ENCODE data around the gene CABP1. TPM values are rescaled to one million over a fixed set of nuclear protein-coding genes. Genes with fewer than 3 reads are reported as not detected.

CABP1 gene
- total and polyA plus RNA-seq, 4 donors: 3.5 to 30.2 (median 16.5) TPM

DNA sequence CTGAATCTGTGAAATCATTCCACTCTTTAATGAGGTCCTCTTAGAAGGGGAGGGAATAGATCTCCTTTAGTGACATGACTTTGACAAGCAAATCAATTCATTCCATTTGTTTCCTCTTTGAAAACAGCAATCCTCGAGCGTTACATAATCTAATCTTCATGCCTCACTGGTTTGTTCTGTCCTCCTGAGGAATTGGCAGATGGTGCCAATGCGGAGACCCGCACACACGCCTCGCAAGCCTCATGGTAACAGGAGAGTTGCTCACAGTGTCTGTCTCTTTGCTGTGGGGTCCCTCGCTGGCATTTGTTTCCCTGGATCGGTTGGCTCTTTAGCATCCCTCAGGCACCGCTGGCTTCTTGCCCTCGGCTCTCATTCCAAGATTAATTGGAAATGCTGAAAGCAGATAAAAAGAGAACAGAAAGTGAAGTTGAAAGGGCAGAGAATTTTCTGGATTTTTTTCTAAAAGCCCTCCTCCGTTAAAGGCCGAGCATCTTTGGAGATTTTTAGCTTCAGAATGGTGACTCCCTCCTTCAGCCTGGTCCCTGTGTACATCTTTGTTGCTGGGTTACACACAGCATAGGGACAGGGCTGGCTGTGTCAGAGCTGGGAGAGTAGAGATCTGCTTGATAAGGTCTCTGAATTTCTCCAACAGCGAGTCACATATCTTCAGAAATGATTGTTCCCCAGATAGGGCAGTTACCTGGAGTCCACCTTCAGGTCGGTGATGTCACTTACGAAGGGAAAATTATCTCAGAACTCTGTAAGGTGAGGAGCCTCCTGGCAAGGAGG is 10.1 kb upstream of the CABP1 start:
- H3K4me3 ChIP-seq (ENCODE audit: low read depth, low read length): no peak overlapping the region
- H3K9me3 ChIP-seq (ENCODE audit: control insufficient read depth, insufficient read depth, low read length): no peaks in the 10 kb centered on the region
- no peaks in the 10 kb centered on the region for H3K27me3 ChIP-seq (ENCODE audit: control insufficient read depth, insufficient read depth, low read length)
- no peaks in the 10 kb centered on the region for H3K36me3 ChIP-seq (ENCODE audit: control insufficient read depth, insufficient read depth, low read length)
- peak in 5 of 6 donors; percentile 24 to 93 (median 65) for DNase-seq (ENCODE audit: low read depth in 4 of 6, low spot score in 6 of 6)
- H3K27ac ChIP-seq (ENCODE audit: low read depth, low read length): no peak overlapping the region
- peaks cover 18% of the 10 kb centered on the region for H3K4me1 ChIP-seq (ENCODE audit: control insufficient read depth, insufficient read depth, low read length)
- WGBS (ENCODE audit: insufficient coverage): 28% methylated on average over 15 of the region's 15 CpGs

DNA sequence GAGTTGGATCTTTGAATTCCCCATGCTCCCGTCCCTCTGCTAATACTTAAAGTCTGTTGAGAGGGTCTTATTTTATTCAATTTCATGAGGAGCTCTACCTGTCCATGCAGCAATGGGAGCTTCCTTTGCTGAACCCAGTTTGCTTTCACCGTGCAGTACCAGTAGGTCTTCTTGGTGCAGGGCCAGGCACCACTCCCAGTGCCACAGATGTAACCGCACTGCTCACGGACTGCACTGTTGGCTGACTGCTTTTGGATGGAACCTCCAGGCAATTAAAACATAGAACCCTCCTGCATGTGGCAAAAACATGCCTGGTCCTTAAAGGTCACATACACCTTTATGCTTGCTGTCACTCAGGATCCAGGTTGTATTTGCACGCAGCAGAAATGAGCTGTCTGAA is 9.3 kb upstream of the CABP1 start:
- H3K4me3 ChIP-seq (ENCODE audit: low read depth, low read length): no peak overlapping the region
- no peaks in the 10 kb centered on the region for H3K9me3 ChIP-seq (ENCODE audit: control insufficient read depth, insufficient read depth, low read length)
- WGBS (ENCODE audit: insufficient coverage): 23% methylated on average over 4 of the region's 5 CpGs
- H3K36me3 ChIP-seq (ENCODE audit: control insufficient read depth, insufficient read depth, low read length): no peaks in the 10 kb centered on the region
- DNase-seq (ENCODE audit: low read depth in 4 of 6, low spot score in 6 of 6): peak in 2 of 6 donors; percentile 22 to 44
- H3K4me1 ChIP-seq (ENCODE audit: control insufficient read depth, insufficient read depth, low read length): peaks cover 18% of the 10 kb centered on the region
- no peak overlapping the region for H3K27ac ChIP-seq (ENCODE audit: low read depth, low read length)
- no peaks in the 10 kb centered on the region for H3K27me3 ChIP-seq (ENCODE audit: control insufficient read depth, insufficient read depth, low read length)

GRCh38 chr12:120640861-120641833 is 721 bp downstream of the CABP1 start:
- Histone ChIP-seq H3K4me3 (ENCODE audit: low read depth, low read length) (peak overlapping the region; percentile 26), H3K36me3 (ENCODE audit: control insufficient read depth, insufficient read depth, low read length) (no peaks in the 10 kb centered on the region), H3K27ac (ENCODE audit: low read depth, low read length) (no peak overlapping the region), H3K4me1 (ENCODE audit: control insufficient read depth, insufficient read depth, low read length) (peaks cover 20% of the 10 kb centered on the region), H3K9me3 (ENCODE audit: control insufficient read depth, insufficient read depth, low read length) (no peaks in the 10 kb centered on the region), H3K27me3 (ENCODE audit: control insufficient read depth, insufficient read depth, low read length) (peaks cover 26% of the 10 kb centered on the region)
- DNase-seq (ENCODE audit: low read depth in 4 of 6, low spot score in 6 of 6): peak in 2 of 6 donors; percentile 35 to 52
- WGBS (ENCODE audit: insufficient coverage): under 1% methylated on average over 115 of the region's 115 CpGs

DNA sequence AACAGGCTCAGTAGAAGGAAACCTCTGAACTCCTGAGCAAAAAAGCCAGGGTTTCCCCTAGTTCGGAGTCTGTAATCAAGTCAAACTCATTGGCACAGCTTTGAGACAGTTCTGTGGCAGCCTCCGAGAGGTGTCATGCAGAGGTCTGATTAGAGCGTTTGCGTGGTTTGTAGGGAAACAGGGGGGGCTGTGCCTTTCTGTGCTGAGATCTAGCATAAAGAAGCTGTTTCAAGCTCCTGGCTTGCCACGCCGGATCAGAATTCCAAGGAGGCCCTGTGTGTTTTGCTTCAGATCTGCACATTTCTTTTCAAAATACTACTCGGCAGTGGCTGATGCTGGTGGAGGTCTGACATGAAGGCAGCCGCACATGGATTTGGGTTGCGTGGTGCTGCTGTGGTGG is 1.7 kb downstream of the CABP1 start:
- Histone ChIP-seq H3K27me3 (ENCODE audit: control insufficient read depth, insufficient read depth, low read length) (peaks cover 26% of the 10 kb centered on the region), H3K9me3 (ENCODE audit: control insufficient read depth, insufficient read depth, low read length) (no peaks in the 10 kb centered on the region), H3K4me3 (ENCODE audit: low read depth, low read length) (no peak overlapping the region), H3K36me3 (ENCODE audit: control insufficient read depth, insufficient read depth, low read length) (no peaks in the 10 kb centered on the region), H3K27ac (ENCODE audit: low read depth, low read length) (no peak overlapping the region), H3K4me1 (ENCODE audit: control insufficient read depth, insufficient read depth, low read length) (peaks cover 27% of the 10 kb centered on the region)
- DNase-seq (ENCODE audit: low read depth in 4 of 6, low spot score in 6 of 6): peak in 2 of 6 donors; percentile 30 to 43
- 54% methylated on average over 6 of the region's 9 CpGs for WGBS (ENCODE audit: insufficient coverage)

DNA sequence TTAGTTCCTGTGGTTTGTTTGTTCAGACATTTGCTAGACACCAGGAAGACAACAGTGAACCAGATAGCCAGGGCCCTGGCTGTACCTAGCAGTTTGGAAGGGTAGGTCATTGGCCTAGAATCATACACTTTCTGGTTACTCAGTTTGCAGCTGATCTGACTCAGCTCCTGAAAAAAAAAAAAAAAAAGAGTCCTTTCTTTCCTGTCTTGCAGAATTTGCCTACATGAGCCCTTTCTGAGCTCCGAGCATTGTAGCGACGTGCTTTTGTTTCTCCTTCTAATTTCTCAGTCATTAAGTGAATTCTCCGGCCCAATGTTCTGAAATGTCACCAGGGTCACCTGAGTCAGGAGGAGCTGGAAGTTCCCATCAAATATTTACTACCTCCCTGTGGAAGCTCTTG is 2.4 kb downstream of the CABP1 start:
- Histone ChIP-seq H3K4me1 (ENCODE audit: control insufficient read depth, insufficient read depth, low read length) (peaks cover 30% of the 10 kb centered on the region), H3K36me3 (ENCODE audit: control insufficient read depth, insufficient read depth, low read length) (no peaks in the 10 kb centered on the region), H3K9me3 (ENCODE audit: control insufficient read depth, insufficient read depth, low read length) (no peaks in the 10 kb centered on the region), H3K4me3 (ENCODE audit: low read depth, low read length) (no peak overlapping the region), H3K27ac (ENCODE audit: low read depth, low read length) (no peak overlapping the region), H3K27me3 (ENCODE audit: control insufficient read depth, insufficient read depth, low read length) (peaks cover 26% of the 10 kb centered on the region)
- WGBS (ENCODE audit: insufficient coverage): 83% methylated on average over 4 of the region's 4 CpGs
- no peak for DNase-seq (ENCODE audit: low read depth in 4 of 6, low spot score in 6 of 6)

DNA sequence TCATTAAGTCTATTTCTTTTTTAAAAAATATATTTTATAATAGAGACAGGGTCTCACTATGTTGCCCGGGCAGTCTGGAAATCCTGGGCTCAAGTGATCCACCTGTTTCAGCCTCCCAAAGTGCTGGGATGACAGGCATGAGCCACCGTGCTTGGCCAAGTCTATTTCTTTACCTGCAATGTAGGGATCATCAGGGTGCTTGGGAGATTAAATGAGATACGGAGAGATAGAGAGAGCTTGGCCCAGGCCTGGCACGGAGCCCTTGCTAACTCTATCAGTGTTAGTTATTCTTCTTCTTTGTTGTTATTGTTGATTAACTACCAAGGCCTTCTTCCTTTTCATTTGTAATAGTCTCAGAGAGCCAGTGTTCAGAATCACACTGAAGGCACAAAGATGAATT is 3.1 kb downstream of the CABP1 start:
- no peaks in the 10 kb centered on the region for H3K9me3 ChIP-seq (ENCODE audit: control insufficient read depth, insufficient read depth, low read length)
- H3K4me1 ChIP-seq (ENCODE audit: control insufficient read depth, insufficient read depth, low read length): peaks cover 33% of the 10 kb centered on the region
- H3K36me3 ChIP-seq (ENCODE audit: control insufficient read depth, insufficient read depth, low read length): no peaks in the 10 kb centered on the region
- no peak for DNase-seq (ENCODE audit: low read depth in 4 of 6, low spot score in 6 of 6)
- 92% methylated on average over 2 of the region's 4 CpGs for WGBS (ENCODE audit: insufficient coverage)
- H3K27ac ChIP-seq (ENCODE audit: low read depth, low read length): no peak overlapping the region
- H3K4me3 ChIP-seq (ENCODE audit: low read depth, low read length): no peak overlapping the region
- peaks cover 26% of the 10 kb centered on the region for H3K27me3 ChIP-seq (ENCODE audit: control insufficient read depth, insufficient read depth, low read length)

DNA sequence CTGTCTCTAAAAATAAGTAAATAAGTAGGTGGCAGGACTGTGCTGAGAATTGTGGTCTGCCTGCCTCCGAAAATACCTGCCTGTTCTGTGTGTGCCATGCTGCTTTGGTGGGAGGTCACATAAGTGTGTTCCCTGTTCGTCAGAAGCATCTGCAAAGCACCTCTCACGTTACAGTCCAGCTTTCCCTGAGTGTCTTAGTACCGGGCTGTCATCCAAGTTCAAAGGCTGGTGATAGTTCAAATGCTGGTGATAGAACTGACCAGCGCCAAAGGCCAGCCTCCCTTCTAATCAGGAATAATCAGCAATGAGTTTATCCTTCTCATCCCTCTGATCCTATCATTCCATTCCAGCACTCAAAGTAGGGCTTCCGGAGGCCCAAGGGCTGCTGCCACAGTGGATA is 5.6 kb downstream of the CABP1 start:
- Histone ChIP-seq H3K4me3 (ENCODE audit: low read depth, low read length) (no peak overlapping the region), H3K4me1 (ENCODE audit: control insufficient read depth, insufficient read depth, low read length) (peaks cover 47% of the 10 kb centered on the region), H3K9me3 (ENCODE audit: control insufficient read depth, insufficient read depth, low read length) (no peaks in the 10 kb centered on the region), H3K27me3 (ENCODE audit: control insufficient read depth, insufficient read depth, low read length) (peaks cover 36% of the 10 kb centered on the region), H3K36me3 (ENCODE audit: control insufficient read depth, insufficient read depth, low read length) (peaks cover 3% of the 10 kb centered on the region), H3K27ac (ENCODE audit: low read depth, low read length) (no peak overlapping the region)
- no peak for DNase-seq (ENCODE audit: low read depth in 4 of 6, low spot score in 6 of 6)
- WGBS (ENCODE audit: insufficient coverage): 83% methylated on average over 3 of the region's 6 CpGs

DNA sequence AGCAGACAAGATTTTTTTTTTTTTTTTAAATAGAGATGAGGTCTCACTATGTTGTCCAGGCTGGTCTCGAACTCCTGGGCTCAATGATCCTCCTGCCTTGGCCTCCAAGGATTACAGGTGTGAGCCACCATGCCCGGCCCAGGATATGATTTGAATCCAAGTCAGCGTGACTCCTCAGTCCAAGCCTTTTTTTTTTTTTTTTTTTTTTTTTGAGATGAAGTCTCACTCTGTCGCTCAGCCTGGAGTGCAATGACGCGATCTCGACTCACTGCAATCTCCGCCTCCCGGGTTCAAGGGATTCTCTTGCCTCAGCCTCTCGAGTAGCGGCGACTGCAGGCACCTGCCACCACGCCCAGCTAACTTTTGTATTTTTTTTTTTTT is 6.9 kb downstream of the CABP1 start:
- no CpG with 5 or more reads among the region's 13 CpGs for WGBS (ENCODE audit: insufficient coverage)

GRCh38 chr12:120649442-120650232 is 9.2 kb downstream of the CABP1 start:
- DNase-seq (ENCODE audit: low read depth in 4 of 6, low spot score in 6 of 6): peak in 2 of 6 donors; percentile 67 to 78
- no peak overlapping the region for H3K27ac ChIP-seq (ENCODE audit: low read depth, low read length)
- H3K4me1 ChIP-seq (ENCODE audit: control insufficient read depth, insufficient read depth, low read length): peaks cover 41% of the 10 kb centered on the region

More for the DNA sequence above, 6.9 kb downstream of the CABP1 start:
- Histone ChIP-seq H3K9me3 (ENCODE audit: control insufficient read depth, insufficient read depth, low read length) (no peaks in the 10 kb centered on the region), H3K36me3 (ENCODE audit: control insufficient read depth, insufficient read depth, low read length) (peaks cover 3% of the 10 kb centered on the region), H3K4me3 (ENCODE audit: low read depth, low read length) (no peak overlapping the region), H3K4me1 (ENCODE audit: control insufficient read depth, insufficient read depth, low read length) (peaks cover 34% of the 10 kb centered on the region), H3K27me3 (ENCODE audit: control insufficient read depth, insufficient read depth, low read length) (peaks cover 25% of the 10 kb centered on the region), H3K27ac (ENCODE audit: low read depth, low read length) (no peak overlapping the region)
- DNase-seq (ENCODE audit: low read depth in 4 of 6, low spot score in 6 of 6): no peak

More at GRCh38 chr12:120649442-120650232, 9.2 kb downstream of the CABP1 start:
- Histone ChIP-seq H3K36me3 (ENCODE audit: control insufficient read depth, insufficient read depth, low read length) (peaks cover 3% of the 10 kb centered on the region), H3K27me3 (ENCODE audit: control insufficient read depth, insufficient read depth, low read length) (peaks cover 10% of the 10 kb centered on the region), H3K9me3 (ENCODE audit: control insufficient read depth, insufficient read depth, low read length) (no peaks in the 10 kb centered on the region), H3K4me3 (ENCODE audit: low read depth, low read length) (peak overlapping the region; percentile 22)
- WGBS (ENCODE audit: insufficient coverage): 9% methylated on average over 31 of the region's 33 CpGs

Data from spinal cord (tissue), 10 donors.